ENCODE data around the gene SRCIN1.
A peak's percentile ranks its signal among the peaks of the same experiment; 100 is the strongest.

The SRCIN1 gene

DNA sequence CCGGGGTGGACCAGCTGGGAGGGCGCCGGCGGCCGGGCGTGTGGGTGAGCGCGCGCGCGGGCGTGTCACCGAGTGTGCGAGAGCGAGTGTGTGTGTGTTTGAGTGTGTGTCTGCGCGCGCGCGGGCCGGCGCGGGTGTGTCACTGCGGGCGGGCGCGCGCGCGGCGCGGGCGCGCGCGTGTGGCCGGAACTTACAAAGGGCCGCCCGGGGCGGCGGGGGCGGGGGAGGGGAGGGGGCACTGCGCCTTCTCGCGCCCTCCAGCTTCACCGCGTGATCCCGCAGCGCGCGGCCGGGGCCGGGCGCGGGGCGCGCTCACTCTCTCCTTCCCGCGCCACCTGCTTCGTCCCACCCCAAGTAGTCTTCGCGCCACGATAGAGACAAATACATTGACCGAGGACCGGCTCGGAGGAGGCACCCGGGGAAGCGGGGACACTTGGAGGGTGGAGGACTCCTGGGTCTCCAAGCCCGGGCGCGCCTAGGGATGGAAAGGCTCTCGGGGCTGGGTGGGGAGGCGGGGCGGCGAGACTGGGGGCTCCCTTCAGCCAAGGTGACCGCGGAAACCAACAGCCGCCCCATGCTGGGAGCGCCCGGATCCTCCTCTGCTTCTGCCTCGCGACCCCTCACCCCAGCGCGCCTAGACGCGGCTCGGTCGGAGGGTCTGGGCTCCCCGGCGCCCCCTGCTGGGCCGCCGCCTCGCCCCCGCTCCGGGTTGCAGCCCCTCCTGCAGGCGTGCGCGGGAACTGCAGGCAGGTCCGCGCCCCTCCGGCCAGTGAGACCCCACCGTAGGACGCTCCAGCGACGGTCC lies at the start of gene SRCIN1:
Gene SRCIN1, minus strand, starts transcription at position 112 of the 805 bp plus-strand sequence. CDS start 247 bp downstream, outside the sequence.
- Histone ChIP-seq H3K36me3 (ENCODE audit: control insufficient read depth, low read length) (no peaks in the 10 kb centered on the region), H3K79me2 (ENCODE audit: control insufficient read depth, low read length) (no peaks in the 10 kb centered on the region), H3K4me2 (ENCODE audit: low read length) (peak within 1 kb of the TSS; percentile 73), H3K27me3 (ENCODE audit: control insufficient read depth, low read length) (peaks cover 47% of the 10 kb centered on the region), H3K27ac (ENCODE audit: low read depth, low read length) (peak within 1 kb of the TSS; percentile 47), H3K4me1 (ENCODE audit: control insufficient read depth, low read length) (peaks cover 42% of the 10 kb centered on the region), H3K9me2 (replicated peaks; ENCODE audit: control insufficient read depth, low read length) (no peaks in the 10 kb centered on the region), H3K4me3 (ENCODE audit: low read length) (peak within 1 kb of the TSS; percentile 77), H3K9me3 (ENCODE audit: control insufficient read depth, insufficient read depth, low read length) (no peaks in the 10 kb centered on the region), H4K20me1 (ENCODE audit: control insufficient read depth, insufficient read depth, low read depth, low read length) (no peaks in the 10 kb centered on the region), H3F3A (ENCODE audit: control insufficient read depth, insufficient read depth) (peaks cover 5% of the 10 kb centered on the region; the same call in 1 of the 2 replicates)
- no peak for TF ChIP-seq EZH2phosphoT487 (IDR thresholded peaks at IDR 0.05; ENCODE audit: borderline replicate concordance, low read length)
- peak; percentile 100 for TF ChIP-seq CTCF (IDR thresholded peaks at IDR 0.05; ENCODE audit: low read depth, low read length, poor library complexity, severe bottlenecking)

GRCh38 chr17:38654411-38655398 lies 49.0 kb upstream of the SRCIN1 start:
- Histone ChIP-seq H4K20me1 (ENCODE audit: control insufficient read depth, insufficient read depth, low read depth, low read length) (no peaks in the 10 kb centered on the region), H3K27me3 (ENCODE audit: control insufficient read depth, low read length) (no peaks in the 10 kb centered on the region), H3K27ac (ENCODE audit: low read depth, low read length) (peak overlapping the region; percentile 64), H3K4me1 (ENCODE audit: control insufficient read depth, low read length) (peaks cover 90% of the 10 kb centered on the region), H3K9me2 (replicated peaks; ENCODE audit: control insufficient read depth, low read length) (no peaks in the 10 kb centered on the region), H3K9me3 (ENCODE audit: control insufficient read depth, insufficient read depth, low read length) (no peaks in the 10 kb centered on the region), H3K4me3 (ENCODE audit: low read length) (peak overlapping the region; percentile 60), H3K79me2 (ENCODE audit: control insufficient read depth, low read length) (0 out of 2 replicates have a peak, but pooled peaks cover 5% of the 10 kb centered on the region), H3K36me3 (ENCODE audit: control insufficient read depth, low read length) (no peaks in the 10 kb centered on the region), H3F3A (ENCODE audit: control insufficient read depth, insufficient read depth) (peaks cover 6% of the 10 kb centered on the region; the same call in 1 of the 2 replicates), H3K4me2 (ENCODE audit: low read length) (peak overlapping the region; percentile 69)
- TF ChIP-seq EZH2phosphoT487 (IDR thresholded peaks at IDR 0.05; ENCODE audit: borderline replicate concordance, low read length) (no peak), CTCF (IDR thresholded peaks at IDR 0.05; ENCODE audit: low read depth, low read length, poor library complexity, severe bottlenecking) (no peak)

GRCh38 chr17:38653679-38654078 lies 47.9 kb upstream of the SRCIN1 start:
- Histone ChIP-seq H3K79me2 (ENCODE audit: control insufficient read depth, low read length) (0 out of 2 replicates have a peak, but pooled peaks cover 5% of the 10 kb centered on the region), H3K4me3 (ENCODE audit: low read length) (peak overlapping the region; percentile 60), H4K20me1 (ENCODE audit: control insufficient read depth, insufficient read depth, low read depth, low read length) (no peaks in the 10 kb centered on the region), H3K4me2 (ENCODE audit: low read length) (peak overlapping the region; percentile 69), H3K27me3 (ENCODE audit: control insufficient read depth, low read length) (no peaks in the 10 kb centered on the region), H3K9me2 (replicated peaks; ENCODE audit: control insufficient read depth, low read length) (no peaks in the 10 kb centered on the region), H3K4me1 (ENCODE audit: control insufficient read depth, low read length) (peaks cover 83% of the 10 kb centered on the region), H3K9me3 (ENCODE audit: control insufficient read depth, insufficient read depth, low read length) (no peaks in the 10 kb centered on the region), H3K27ac (ENCODE audit: low read depth, low read length) (peak overlapping the region; percentile 64), H3K36me3 (ENCODE audit: control insufficient read depth, low read length) (no peaks in the 10 kb centered on the region), H3F3A (ENCODE audit: control insufficient read depth, insufficient read depth) (peaks cover 9% of the 10 kb centered on the region)
- no peak for TF ChIP-seq CTCF (IDR thresholded peaks at IDR 0.05; ENCODE audit: low read depth, low read length, poor library complexity, severe bottlenecking)
- TF ChIP-seq EZH2phosphoT487 (IDR thresholded peaks at IDR 0.05; ENCODE audit: borderline replicate concordance, low read length) = no peak

Data from DOHH2 (cell line).